HUDEP-2 (cell line): ENCODE data around the gene LOXL3.
"Not testable (repeated sequence)": the region's sequence is repeated elsewhere in the genome, so short reads cannot be mapped to it uniquely, and the experiment has no call there.

Source experiments
- DNase-seq, 76 experiments: peaks; one replicate each; lab custom pipeline; 2025; ENCODE audit not compliant: unreplicated experiment in 76 of 76; lab: John Stamatoyannopoulos, UW

The LOXL3 gene

GRCh38 chr2:74575320-74575719 lies 21.6 kb upstream of the LOXL3 start:
- no peak for DNase-seq

DNA sequence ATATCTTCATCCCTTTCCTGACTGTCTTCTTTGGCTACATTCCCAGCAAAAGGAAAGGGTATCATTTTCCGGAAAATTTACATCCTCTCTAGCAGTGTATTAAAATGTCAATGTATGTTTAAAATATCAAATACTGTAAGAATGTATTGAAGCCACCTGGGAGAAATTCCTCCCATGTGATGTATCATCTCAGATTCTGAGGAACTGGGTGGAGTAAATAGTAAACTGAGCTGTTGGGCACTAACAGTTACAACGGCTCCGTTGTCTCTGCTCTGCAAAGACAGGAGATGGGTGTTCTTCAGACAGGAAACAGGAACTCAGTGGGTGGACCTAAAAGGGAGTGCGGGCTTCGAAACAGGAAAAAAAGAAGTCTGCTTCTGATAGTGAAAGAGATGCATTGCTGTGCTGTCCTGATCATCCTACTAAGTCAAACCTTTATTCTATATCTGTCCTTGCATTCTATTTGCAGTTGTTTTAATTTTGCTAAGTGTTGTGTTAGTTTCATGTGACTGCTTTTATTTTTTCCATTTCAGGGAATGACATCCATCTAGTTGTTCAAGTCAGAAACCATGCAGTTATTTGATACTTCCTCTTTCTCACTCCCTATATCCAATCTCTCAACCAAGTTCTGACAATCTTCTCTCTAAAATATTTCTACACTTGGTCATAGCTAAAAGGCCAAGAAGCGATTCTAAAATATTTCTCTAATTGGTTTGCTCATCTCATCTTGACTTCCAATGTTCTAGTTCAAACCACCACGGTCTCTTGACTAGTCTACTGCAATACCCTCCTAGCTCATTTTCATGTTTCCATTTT lies 20.2 kb upstream of the LOXL3 start:
- DNase-seq: peak in 18 of 76 experiments; percentile 1 to 63 (median 20)

DNA sequence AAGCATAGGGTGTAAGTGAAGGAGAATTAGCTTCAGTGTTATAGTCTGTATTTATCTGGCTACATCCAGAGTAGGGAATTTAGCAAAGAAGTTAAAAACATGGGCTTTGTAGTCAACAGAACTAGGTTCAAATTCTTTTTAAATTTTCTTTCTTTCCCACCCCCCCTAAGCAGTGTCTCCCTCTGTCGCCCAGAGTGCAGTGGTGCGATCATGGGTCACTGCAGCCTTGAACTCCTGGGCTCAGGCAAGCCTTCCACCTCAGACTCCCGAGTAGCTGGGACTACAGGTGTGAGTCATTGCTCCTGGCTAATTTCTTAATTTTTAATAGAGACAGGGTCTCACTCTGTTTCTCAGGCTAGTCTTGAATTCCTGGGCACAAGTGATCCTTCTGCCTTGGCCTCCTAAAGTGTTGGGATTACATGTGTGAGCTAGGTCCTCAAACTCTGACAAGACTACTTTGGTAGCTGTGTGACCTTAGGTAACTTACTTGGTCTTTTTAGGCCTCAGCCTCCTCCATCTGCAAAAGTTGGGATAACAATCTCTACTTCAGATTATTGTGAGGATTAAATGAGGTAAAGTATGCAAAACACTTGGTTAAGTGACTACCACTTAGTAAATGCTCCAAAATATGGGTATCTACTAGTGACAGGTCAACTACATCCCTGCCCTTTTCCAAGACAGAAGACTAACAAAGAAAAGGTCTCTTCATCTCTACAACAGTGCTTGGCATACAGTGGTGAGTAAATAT lies 18.6 kb upstream of the LOXL3 start:
- peak in 1 of 76 experiments; percentile 4 for DNase-seq

DNA sequence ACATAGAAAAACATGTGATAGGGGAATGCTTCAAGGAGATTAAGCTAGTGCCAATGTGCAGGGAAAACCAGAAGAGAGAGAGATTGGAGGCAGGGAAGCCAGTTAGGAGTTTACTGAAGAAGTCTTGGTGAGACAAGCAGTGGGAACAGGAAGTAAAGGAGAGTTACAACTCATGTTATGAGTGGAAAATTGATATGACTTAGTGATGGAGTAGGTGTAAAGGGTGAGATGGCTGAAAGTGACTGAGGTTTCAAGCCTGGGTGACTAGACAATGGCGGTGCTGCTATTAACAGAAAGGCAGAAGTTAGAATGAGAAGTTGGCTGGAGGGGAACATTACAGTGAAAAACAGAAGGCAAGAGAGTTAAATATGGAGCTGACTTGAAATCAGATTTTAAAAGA lies 17.3 kb upstream of the LOXL3 start:
- DNase-seq: no peak

DNA sequence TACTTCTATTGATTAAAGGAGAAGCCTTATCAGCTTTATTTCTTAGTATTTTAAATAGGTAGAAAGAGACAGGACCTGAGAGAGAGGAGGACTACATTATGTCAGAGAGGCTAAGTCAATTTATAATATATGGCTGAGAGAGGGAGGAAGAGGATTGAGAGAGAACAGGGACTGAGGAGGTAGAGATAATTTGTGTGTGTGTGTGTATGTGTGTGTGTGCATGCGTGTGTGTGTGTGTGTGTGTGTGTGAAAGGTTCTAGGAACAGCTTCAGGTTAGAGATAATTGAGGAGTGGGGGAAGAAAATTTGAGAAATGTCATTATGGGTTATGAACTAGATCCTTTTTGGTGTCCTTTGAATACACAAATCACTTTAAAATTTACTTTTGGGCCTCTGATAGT lies 15.9 kb upstream of the LOXL3 start:
- no peak for DNase-seq

DNA sequence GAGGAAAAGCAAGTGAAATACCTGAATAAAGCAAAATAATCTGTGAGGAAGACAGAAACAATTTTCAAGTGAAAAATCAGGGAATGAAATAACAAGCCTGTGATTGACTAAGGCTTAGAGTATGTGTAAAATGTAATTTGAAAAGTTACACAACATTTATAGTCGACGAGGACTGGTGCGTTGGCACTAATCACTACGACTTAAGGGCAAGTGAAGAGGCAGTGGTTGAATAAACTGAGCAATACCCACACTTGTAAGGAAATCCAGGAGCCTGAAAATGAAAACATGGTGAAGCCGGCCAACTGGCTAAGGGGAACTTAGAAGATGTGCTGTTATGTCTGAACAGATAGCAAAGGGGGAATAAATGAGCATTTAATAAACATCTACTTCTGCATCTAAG lies 14.1 kb upstream of the LOXL3 start:
- DNase-seq: no peak

DNA sequence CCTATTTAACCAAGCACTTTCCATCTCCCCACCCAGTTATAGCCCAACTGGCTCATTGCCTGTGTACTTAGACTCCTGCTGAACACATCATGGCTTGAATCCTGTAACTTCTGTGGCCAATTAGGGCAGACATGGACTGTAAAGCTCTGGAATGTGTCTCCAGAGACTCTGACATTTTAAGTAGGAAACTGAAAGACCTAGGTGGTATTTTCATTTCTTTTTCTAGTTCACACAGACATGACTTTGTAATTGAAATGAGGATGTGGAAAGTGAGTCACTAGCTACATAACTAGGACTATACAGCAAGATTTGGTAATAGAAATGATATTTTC lies 13.0 kb upstream of the LOXL3 start:
- no peak for DNase-seq

DNA sequence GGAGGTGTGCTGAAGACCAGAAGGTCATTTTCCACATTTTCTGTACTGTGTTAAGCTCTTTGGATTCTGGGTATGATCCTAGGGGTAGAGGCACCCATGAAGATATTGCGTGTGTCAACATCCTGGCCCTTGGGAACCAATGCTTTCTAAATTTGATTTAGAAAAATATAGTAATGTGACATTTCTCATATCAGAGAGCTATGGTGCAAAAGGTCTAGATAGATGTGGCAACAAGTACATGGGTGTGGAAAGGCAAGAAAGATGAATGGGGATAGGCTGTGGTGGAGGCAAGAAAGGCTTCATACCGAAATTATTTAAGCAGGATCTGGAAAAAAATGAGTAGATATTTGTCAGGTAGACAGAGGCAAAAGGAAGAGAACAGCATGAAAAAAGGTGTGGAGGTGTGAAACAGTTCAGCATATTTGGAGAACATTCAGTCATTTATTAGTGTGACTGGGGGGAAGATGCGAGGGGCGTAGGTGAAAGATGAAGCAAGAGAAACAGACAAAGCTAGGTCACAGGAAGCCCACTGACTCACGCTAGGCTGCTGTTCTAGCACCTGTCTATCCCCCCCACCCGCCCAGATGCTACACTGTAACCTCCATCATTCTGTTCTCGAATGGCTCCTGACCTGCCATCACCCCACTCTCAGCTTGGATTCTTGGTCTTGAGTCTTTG lies 12.5 kb upstream of the LOXL3 start:
- no peak for DNase-seq

GRCh38 chr2:74564222-74564621 lies 10.5 kb upstream of the LOXL3 start:
- DNase-seq: no peak

GRCh38 chr2:74562126-74562775 lies 8.5 kb upstream of the LOXL3 start:
- DNase-seq: no peak

- DNase-seq: not testable (repeated sequence)
These were observed 7.3 kb upstream of the LOXL3 start for GRCh38 chr2:74561022-74561421.

GRCh38 chr2:74560591-74560990 lies 6.8 kb upstream of the LOXL3 start:
- DNase-seq: no peak

GRCh38 chr2:74559912-74560311 lies 6.2 kb upstream of the LOXL3 start:
- DNase-seq: no peak

GRCh38 chr2:74558284-74559230 lies 4.8 kb upstream of the LOXL3 start:
- no peak for DNase-seq

GRCh38 chr2:74556831-74557370 lies 3.2 kb upstream of the LOXL3 start:
- DNase-seq: no peak

- DNase-seq: no peak
These were observed 2.4 kb upstream of the LOXL3 start for GRCh38 chr2:74556159-74556558.

- DNase-seq: no peak
These were observed 1.9 kb upstream of the LOXL3 start for GRCh38 chr2:74555610-74556103.

DNA sequence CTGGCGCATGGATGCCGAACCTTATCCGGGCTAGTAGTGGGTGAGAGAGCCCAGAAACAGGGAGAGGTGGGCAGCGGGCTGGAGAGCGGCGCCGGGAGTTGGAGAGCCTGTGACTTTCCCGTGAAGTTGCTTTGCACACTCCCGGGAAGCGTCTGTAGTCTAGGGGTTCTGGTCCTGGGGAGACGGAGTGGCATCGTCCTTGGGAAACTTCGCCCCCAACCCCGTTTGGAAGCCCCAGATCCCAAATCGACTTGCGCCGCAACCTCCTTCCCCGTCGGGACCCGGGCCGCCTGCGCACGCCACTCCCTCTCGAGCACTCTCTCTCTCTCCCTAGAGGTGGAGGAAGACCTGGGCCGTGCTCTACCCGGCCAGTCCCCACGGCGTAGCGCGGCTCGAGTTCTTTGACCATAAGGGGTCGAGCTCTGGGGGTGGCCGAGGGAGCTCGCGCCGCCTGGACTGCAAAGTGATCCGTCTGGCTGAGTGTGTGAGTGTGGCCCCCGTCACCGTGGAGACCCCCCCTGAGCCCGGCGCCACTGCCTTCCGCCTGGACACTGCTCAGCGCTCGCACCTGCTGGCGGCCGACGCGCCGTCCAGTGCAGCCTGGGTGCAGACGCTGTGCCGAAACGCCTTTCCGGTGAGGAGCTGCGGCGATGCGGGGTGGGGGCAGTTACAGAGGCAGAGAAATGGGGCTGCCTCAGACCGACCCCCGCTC lies 1.2 kb upstream of the LOXL3 start:
- peak in 22 of 76 experiments; percentile 6 to 65 (median 31) for DNase-seq
